Endothelial cell of umbilical vein (primary cell): ENCODE data around the gene SART1. TPM values are rescaled to one million over a fixed set of nuclear protein-coding genes. Genes with fewer than 3 reads are reported as not detected.

ENCODE experiments used
- BruUV-seq: library from RNA; stranded (reverse); fragments of 400-500 nt; replicated peaks from 2 replicates; lab custom pipeline; 2021; lab: Mats Ljungman, UMichigan
- CTCF ChIA-PET: fragments of 300-600, 350-600 bp; sonication (Branson Sonifier 250); formaldehyde crosslinking; loops from one replicate; lab custom pipeline; 2021; ENCODE audit warnings: antibody characterized with exemption, inconsistent platforms; lab: Charles Lee
- POLR2A ChIA-PET: fragments of 300-600, 350-600 bp; sonication (Branson Sonifier 250); formaldehyde crosslinking; loops from one replicate; lab custom pipeline; 2021; ENCODE audit warnings: antibody characterized with exemption, inconsistent platforms; lab: Charles Lee
- DNase-seq: peaks from one replicate; pipeline ENCODE4 v3.0.0-alpha.2; 2011; ENCODE audit warnings: low read depth, low spot score
- FAIRE-seq: peaks from 2 replicates; lab custom pipeline; 2011; peaks lifted over from hg19 to GRCh38; lab: Jason Lieb, UNC
- H2AFZ ChIP-seq: 2 replicates; pipeline ENCODE4 v1.6.0; 2012; ENCODE audit warnings: low read depth, low read length, control low read depth, inconsistent platforms
- H3K27ac ChIP-seq: 2 replicates; pipeline ENCODE4 v1.5.1; 2011; ENCODE audit warnings: low read depth, mild to moderate bottlenecking, control low read depth, low read length, moderate library complexity; ENCODE audit not compliant: insufficient read depth
- H3K27me3 ChIP-seq, 2 experiments: 2 replicates each; pipeline versions ENCODE4 v1.6.0 to v1.6.1; 2011; ENCODE audit warnings: low read length in 2 of 2, mixed read lengths in 1 of 2; ENCODE audit not compliant: control insufficient read depth in 2 of 2, insufficient read depth in 2 of 2
- H3K36me3 ChIP-seq, 2 experiments: 2 replicates in 1 of 2; 3 replicates in 1 of 2; pipeline ENCODE4 v1.5.1; 2011; ENCODE audit warnings: low read length in 2 of 2, mild to moderate bottlenecking in 1 of 2, moderate library complexity in 1 of 2; ENCODE audit not compliant: control insufficient read depth in 2 of 2, insufficient read depth in 2 of 2; ENCODE audit errors: extremely low read depth in 1 of 2
- H3K4me1 ChIP-seq: 3 replicates; pipeline ENCODE4 v1.5.1; 2011; ENCODE audit warnings: mild to moderate bottlenecking, low read length; ENCODE audit not compliant: control insufficient read depth, insufficient read depth; ENCODE audit errors: extremely low read depth
- H3K4me2 ChIP-seq: 2 replicates; pipeline ENCODE4 v1.6.1; 2011; ENCODE audit warnings: low read length, control low read depth, mixed read lengths; ENCODE audit not compliant: insufficient read depth
- H3K4me3 ChIP-seq, 3 experiments: fragments of 200-600 bp in 1 of 3; sonication (generic), shearing (Covaris generic) in 1 of 3; replicated peaks in 1 of 3; 2 replicates each; pipeline ENCODE4 v1.5.1; 2011 to 2016; ENCODE audit warnings: control low read depth in 3 of 3, low read length in 3 of 3, mild to moderate bottlenecking in 2 of 3, inconsistent platforms in 1 of 3, low read depth in 1 of 3, moderate library complexity in 1 of 3; ENCODE audit not compliant: insufficient read depth in 1 of 3
- H3K79me2 ChIP-seq: 2 replicates; pipeline ENCODE4 v1.6.0; 2012; ENCODE audit warnings: low read length, inconsistent platforms; ENCODE audit not compliant: control insufficient read depth, insufficient read depth
- H3K9ac ChIP-seq: replicated peaks from 2 replicates; pipeline ENCODE3; 2011; ENCODE audit warnings: low read length, control low read depth; ENCODE audit not compliant: insufficient read depth; ENCODE audit errors: extremely low read depth
- H3K9me1 ChIP-seq: replicated peaks from 3 replicates; pipeline ENCODE4 v1.6.0; 2011; ENCODE audit warnings: mild to moderate bottlenecking, low read length; ENCODE audit not compliant: control insufficient read depth, insufficient read depth; ENCODE audit errors: extremely low read depth
- H3K9me3 ChIP-seq: replicated peaks from 2 replicates; pipeline ENCODE4 v1.5.1; 2012; ENCODE audit warnings: low read length, inconsistent platforms; ENCODE audit not compliant: control insufficient read depth, insufficient read depth
- H4K20me1 ChIP-seq: replicated peaks from 2 replicates; pipeline ENCODE3; 2011; ENCODE audit warnings: mild to moderate bottlenecking, low read length; ENCODE audit not compliant: control insufficient read depth, insufficient read depth; ENCODE audit errors: extremely low read depth
- CTCF ChIP-seq, 2 donors: IDR thresholded peaks; 1 replicate in 1 of 2; 2 replicates in 1 of 2; pipeline ENCODE4 v1.5.1; 2011; ENCODE audit warnings: low read length in 2 of 2, mild to moderate bottlenecking in 2 of 2, moderate library complexity in 2 of 2, control low read depth in 1 of 2, inconsistent platforms in 1 of 2, low read depth in 1 of 2; ENCODE audit not compliant: insufficient read depth in 1 of 2; ENCODE audit errors: extremely low read depth in 1 of 2
- FOS ChIP-seq: IDR thresholded peaks from 2 replicates; pipeline ENCODE4 v1.6.1; 2011; ENCODE audit warnings: mild to moderate bottlenecking, low read length, moderate library complexity, borderline replicate concordance; ENCODE audit not compliant: insufficient read depth
- GATA2 ChIP-seq: IDR thresholded peaks from 2 replicates; pipeline ENCODE4 v1.7.0; 2011; ENCODE audit warnings: low read depth, mild to moderate bottlenecking, moderate library complexity, mixed read lengths, low read length; ENCODE audit not compliant: insufficient read length, insufficient read depth
- JUN ChIP-seq: IDR thresholded peaks from 2 replicates; pipeline ENCODE4 v1.6.1; 2011; ENCODE audit warnings: borderline replicate concordance, low read depth; ENCODE audit not compliant: insufficient read length, insufficient read depth
- MAX ChIP-seq: IDR thresholded peaks from 2 replicates; pipeline ENCODE4 v1.6.1; 2011; ENCODE audit not compliant: insufficient read depth, insufficient read length
- MYC ChIP-seq: IDR thresholded peaks from one replicate; pipeline ENCODE4 v1.6.1; 2011; ENCODE audit warnings: mild to moderate bottlenecking, low read depth, low read length
- POLR2A ChIP-seq: IDR thresholded peaks from 2 replicates; pipeline ENCODE4 v1.6.1; 2012; ENCODE audit warnings: low read depth, mild to moderate bottlenecking, control low read depth, low read length
- POLR2AphosphoS5 ChIP-seq: IDR thresholded peaks from 2 replicates; pipeline ENCODE4 v1.6.1; 2012; ENCODE audit warnings: low read depth, mild to moderate bottlenecking, control low read depth, low read length, moderate library complexity; ENCODE audit not compliant: insufficient read depth
- dilution Hi-C: fragments of 300-500 bp; cut with MboI; formaldehyde crosslinking; loops from one replicate; pipeline ENCODE4 v1.15.0; 2019; ENCODE audit warnings: low sequenced_read_pairs; ENCODE audit not compliant: extremely low pct_ligation_motif_present
- intact Hi-C: fragments of 100-400 bp; cut with micrococcal nuclease; formaldehyde crosslinking; loops from one replicate; pipeline ENCODE4 v1.10.0; 2022
- polyA plus RNA-seq, 4 experiments: library from polyadenylated mRNA; depleted of rRNA in 3 of 4; stranded (reverse) in 3 of 4; unstranded in 1 of 4; fragments of >200 nt; gene quantifications; 2 replicates each; pipeline versions ENCODE4 v1.2.1 to v1.2.3, GENCODE V29; 2011 to 2012; ENCODE audit warnings: missing spikeins in 1 of 4
- total RNA-seq: library from RNA; stranded (reverse); gene quantifications from 2 replicates; pipeline ENCODE4 v1.2.3, GENCODE V29; 2021

Gene SART1
- total and polyA plus RNA-seq, 2 donors (not counting 3 experiments of a cell fraction or from before 2014, with no cell fraction given) = 21.8 to 62.7 TPM

GRCh38 chr11:65952052-65952521, 9.4 kb upstream of the SART1 start:
- DNase-seq = no peak
- intact Hi-C loops = no loop called here
- dilution Hi-C loops = no loop called here
- no peaks in the 10 kb centered on the region for H4K20me1 ChIP-seq
- H3K9ac ChIP-seq = no peak overlapping the region
- no peaks in the 10 kb centered on the region for H3K4me1 ChIP-seq
- TF ChIP-seq POLR2A = no peak
- no peak for TF ChIP-seq CTCF (IDR thresholded peaks at IDR 0.05; ENCODE audit: extremely low read depth in 1 of 2, insufficient read depth in 1 of 2, low read depth in 1 of 2, low read length in 2 of 2)
- TF ChIP-seq POLR2AphosphoS5 = no peak
- no peak for TF ChIP-seq MAX
- TF ChIP-seq JUN = no peak
- TF ChIP-seq GATA2 = no peak
- TF ChIP-seq MYC = no peak
- no peak for TF ChIP-seq FOS
- ChIA-PET POLR2A (no interaction called here), CTCF (interaction anchor here (0.6 to 1.4 kb wide), 4 partner anchors 8 to 93 kb away, joined by 3 to 6 read pairs (median 4); partner anchors contain the start of gene FIBP)
- no peak overlapping the region for H3K4me3 ChIP-seq
- H2AFZ ChIP-seq = no peak overlapping the region
- H3K9me3 ChIP-seq = no peaks in the 10 kb centered on the region
- H3K27ac ChIP-seq = no peak overlapping the region
- H3K79me2 ChIP-seq = no peaks in the 10 kb centered on the region
- no peak overlapping the region for H3K4me2 ChIP-seq
- no peaks in the 10 kb centered on the region for H3K36me3 ChIP-seq
- peaks cover 0 to 3% of the 10 kb centered on the region in 2 experiments for H3K27me3 ChIP-seq
- FAIRE-seq = no peak
- BruUV-seq = no TSS peak
- H3K9me1 ChIP-seq = no peaks in the 10 kb centered on the region
